ENCODE results near the gene SYNJ1.
"Not testable (repeated sequence)": the region's sequence is repeated elsewhere in the genome, so short reads cannot be mapped to it uniquely, and the experiment has no call there.

SYNJ1 gene

GRCh38 chr21:32736083-32736482, 8.3 kb upstream of the SYNJ1 start:
- DNase-seq (ENCODE audit: low read depth): not testable (repeated sequence)

GRCh38 chr21:32735524-32735923, 7.7 kb upstream of the SYNJ1 start:
- DNase-seq (ENCODE audit: low read depth): no peak

- no peak for DNase-seq (ENCODE audit: low read depth)
Measured at GRCh38 chr21:32733990-32734613, 6.3 kb upstream of the SYNJ1 start.

DNA sequence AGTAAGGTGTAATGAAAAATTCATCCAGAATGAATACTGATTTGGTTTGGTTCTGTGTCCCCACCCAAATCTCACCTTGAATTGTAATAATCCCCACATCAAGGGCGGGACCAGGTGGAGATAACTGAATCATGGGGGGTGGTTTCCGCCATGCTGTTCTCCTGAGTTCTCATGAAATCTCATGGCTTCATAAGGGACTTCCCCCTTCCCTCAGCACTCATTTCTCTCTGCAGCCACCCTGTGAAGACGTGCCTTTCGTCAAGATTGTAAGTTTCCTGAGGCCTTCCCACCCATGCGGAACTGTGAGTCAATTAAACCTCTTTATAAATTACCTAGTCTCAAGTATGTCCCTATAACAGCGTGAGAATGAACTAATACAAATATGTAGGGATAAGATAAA, 5.5 kb upstream of the SYNJ1 start:
- no peak for DNase-seq (ENCODE audit: low read depth)

GRCh38 chr21:32732544-32732943, 4.7 kb upstream of the SYNJ1 start:
- no peak for DNase-seq (ENCODE audit: low read depth)

- no peak for DNase-seq (ENCODE audit: low read depth)
Measured at GRCh38 chr21:32728848-32729247, 1.0 kb upstream of the SYNJ1 start.

DNA sequence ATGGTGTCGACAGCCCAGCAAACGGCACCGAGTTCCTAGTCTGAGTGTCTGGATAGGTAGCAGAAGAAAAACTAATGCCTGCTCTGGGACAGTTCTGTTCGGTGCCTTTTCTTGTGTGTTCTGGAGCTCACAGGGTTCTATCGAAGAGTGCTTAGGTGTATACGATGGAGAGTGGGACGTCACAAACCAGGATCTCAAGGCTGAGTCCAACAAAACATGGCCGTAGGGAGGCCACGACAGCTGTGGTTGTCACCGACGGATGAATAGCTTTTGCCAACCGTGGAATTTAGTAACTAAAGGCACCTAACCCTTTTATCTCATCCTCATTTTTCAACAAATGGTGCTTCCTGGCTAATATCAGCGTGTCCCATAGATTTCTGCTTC, 635 bp upstream of the SYNJ1 start:
- no peak for DNase-seq (ENCODE audit: low read depth)

- DNase-seq (ENCODE audit: low read depth): no peak
Measured at GRCh38 chr21:32726839-32727686, 750 bp downstream of the SYNJ1 start.

DNA sequence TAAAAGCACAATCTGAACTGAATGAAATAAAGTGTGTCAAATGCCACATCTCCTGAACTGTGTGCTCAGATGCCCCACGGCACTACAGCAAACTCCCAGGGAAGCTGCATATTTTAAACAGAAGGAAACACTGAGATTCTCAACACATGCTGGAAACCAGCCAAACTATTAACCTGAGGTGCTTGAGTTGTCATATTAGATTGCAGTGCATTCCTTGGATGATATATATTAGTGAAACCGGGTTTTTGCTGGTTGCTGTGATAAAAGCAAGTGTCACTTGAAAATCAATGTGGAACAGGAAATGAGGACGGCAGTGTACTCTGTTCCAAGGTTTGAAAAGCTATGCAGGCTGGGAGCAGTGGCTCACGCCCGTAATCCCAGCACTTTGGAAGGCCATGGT, 8.7 kb downstream of the SYNJ1 start:
- DNase-seq (ENCODE audit: low read depth): no peak

- DNase-seq (ENCODE audit: low read depth): no peak
Measured at GRCh38 chr21:32717851-32718316, 9.9 kb downstream of the SYNJ1 start.

DNA sequence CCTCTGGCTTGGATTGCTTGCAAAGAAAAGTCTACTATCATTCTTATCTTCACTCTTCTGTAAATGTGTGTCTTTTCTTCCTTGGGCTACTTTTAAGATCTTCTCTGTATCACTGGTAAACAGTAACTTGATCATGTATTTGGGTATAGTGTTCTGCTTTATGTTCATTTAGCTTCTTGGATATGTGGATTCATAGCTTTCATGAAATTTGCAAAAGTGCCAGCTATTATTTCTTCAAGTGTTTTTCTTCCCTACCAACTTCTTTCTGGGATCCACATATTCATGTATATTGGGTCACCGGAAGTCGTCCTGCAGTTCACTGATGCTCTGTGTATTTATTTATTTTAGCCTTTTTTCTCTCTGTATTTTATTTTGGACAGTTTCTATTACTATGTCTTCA, 11.3 kb downstream of the SYNJ1 start:
- no peak for DNase-seq (ENCODE audit: low read depth)

- no peak for DNase-seq (ENCODE audit: low read depth)
Measured at GRCh38 chr21:32713726-32714125, 14.1 kb downstream of the SYNJ1 start.

DNA sequence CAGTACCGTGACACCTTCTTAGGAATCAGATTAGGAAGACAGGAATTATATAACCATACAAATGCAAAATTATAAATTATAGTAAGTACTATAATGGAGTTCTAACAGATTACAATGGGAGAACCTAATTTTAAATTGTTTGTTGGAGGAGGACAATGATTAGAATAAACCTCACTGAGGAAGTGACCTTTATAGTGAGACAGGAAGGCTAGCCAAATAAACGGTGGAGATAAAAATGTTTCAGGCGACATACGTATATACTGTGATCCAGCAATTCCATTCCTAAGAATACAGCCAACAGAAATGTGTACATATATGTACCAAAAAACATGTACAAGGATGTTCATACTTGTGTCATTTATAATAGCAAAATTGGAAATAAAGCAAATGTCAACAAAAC, 15.2 kb downstream of the SYNJ1 start:
- no peak for DNase-seq (ENCODE audit: low read depth)

- DNase-seq (ENCODE audit: low read depth): no peak
Measured at GRCh38 chr21:32712043-32712442, 15.8 kb downstream of the SYNJ1 start.

DNA sequence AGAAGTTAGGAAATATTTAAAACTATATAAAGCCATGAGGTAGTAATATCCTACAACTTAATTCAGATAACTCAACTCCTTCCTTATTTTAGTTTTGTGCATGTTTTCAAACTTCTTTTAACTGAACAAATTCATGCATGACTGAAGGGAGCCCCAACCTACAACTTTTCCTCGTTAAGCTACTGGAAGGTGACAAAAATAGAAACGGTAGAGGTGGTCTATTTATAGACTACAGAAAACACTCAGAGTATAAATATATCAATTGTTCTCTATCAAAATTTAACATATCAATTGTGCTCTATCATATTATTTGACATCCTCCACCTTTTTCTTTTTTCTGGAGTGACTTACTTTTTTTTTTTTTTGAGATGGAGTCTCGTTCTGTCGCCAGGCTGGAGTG, 16.8 kb downstream of the SYNJ1 start:
- no peak for DNase-seq (ENCODE audit: low read depth)

GRCh38 chr21:32710069-32710784, 17.6 kb downstream of the SYNJ1 start:
- DNase-seq (ENCODE audit: low read depth): no peak

- no peak for DNase-seq (ENCODE audit: low read depth)
Measured at GRCh38 chr21:32708069-32708468, 19.7 kb downstream of the SYNJ1 start.

DNA sequence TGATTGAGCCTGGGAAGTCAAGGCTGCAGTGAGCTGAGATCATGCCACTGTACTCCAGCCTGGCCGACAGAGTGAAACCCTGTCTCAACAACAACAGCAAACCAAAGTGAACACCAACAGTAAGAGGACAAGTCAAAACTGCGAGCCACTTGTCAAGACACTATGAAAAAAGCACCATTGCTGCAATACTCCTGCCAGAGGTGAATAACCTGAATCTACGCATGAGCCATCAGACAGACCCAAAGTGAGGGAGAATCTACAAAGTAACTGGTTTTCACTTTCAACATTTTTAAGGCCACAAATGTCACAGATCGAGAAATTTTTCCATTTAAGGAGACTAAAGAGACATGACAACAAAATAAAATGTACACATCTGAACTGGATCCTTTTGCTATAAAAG, 21.9 kb downstream of the SYNJ1 start:
- no peak for DNase-seq (ENCODE audit: low read depth)

- DNase-seq (ENCODE audit: low read depth): no peak
Measured at GRCh38 chr21:32705139-32705538, 22.7 kb downstream of the SYNJ1 start.

DNA sequence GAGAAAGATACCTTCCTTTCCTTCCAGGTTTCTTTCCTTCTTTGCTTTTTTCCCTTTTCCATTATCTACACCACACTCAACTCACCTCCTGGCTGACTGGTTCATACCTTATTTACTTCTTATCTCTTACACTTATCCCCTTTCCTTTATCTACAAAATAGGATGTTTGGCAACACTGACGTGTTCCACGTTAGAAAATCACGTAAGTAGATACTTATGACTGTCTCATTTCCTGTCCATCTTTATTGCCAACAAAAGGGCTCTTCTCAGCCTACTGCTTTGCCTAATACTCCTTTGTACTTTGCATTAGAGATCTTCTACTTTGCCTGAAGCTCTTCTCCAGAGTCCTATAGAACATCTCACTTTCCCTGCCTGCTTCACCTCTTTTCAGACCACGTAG, 25.1 kb downstream of the SYNJ1 start:
- DNase-seq (ENCODE audit: low read depth): no peak

GRCh38 chr21:32698971-32699693, 28.7 kb downstream of the SYNJ1 start:
- no peak for DNase-seq (ENCODE audit: low read depth)

GRCh38 chr21:32698286-32698685, 29.5 kb downstream of the SYNJ1 start:
- no peak for DNase-seq (ENCODE audit: low read depth)

Data from stimulated activated CD8-positive, alpha-beta memory T cell treated with anti-CD3 and anti-CD28 coated beads, Interleukin-12 subunit alpha, Interleukin-12 subunit beta, amount 100 ng/mL, for 1 hour (primary cell).